A549 (cell line): Measurements from ENCODE around the gene NHEJ1. TPM values are rescaled to one million over a fixed set of nuclear protein-coding genes. Genes with fewer than 3 reads are reported as not detected.

Experiments
- ATAC-seq, 2 experiments: fragments of 200-7000 bp in 1 of 2; fragments of >200 bp in 1 of 2; cut with Nextera tagmentation in 1 of 2; cut with Tn5 transposase in 1 of 2; 3 replicates each; pipeline versions ENCODE4 v1.8.0 to v1.9.1; 2018 to 2020; ENCODE audit warnings: mild to moderate bottlenecking in 1 of 2, moderate library complexity in 1 of 2
- CTCF ChIA-PET: fragments of 300-600 bp; sonication (Branson Sonifier 250); formaldehyde crosslinking; extraction: SDS; loops from one replicate; lab custom pipeline; 2021; ENCODE audit warnings: antibody characterized with exemption, inconsistent platforms; lab: Yijun Ruan, JAX
- POLR2A ChIA-PET: fragments of 350-600 bp; formaldehyde crosslinking; extraction: SDS; loops from one replicate; lab custom pipeline; 2021; ENCODE audit warnings: antibody characterized with exemption, inconsistent platforms; lab: Yijun Ruan, JAX
- DNase-seq, 2 experiments: peaks; one replicate each; pipeline versions ENCODE4 v3.0.0 to v3.0.0-alpha.2; 2011 to 2016; ENCODE audit warnings: low read depth in 1 of 2, low spot score in 1 of 2
- FAIRE-seq: peaks from 2 replicates; lab custom pipeline; 2011; peaks lifted over from hg19 to GRCh38; lab: Jason Lieb, UNC
- H3K27ac ChIP-seq, 2 experiments: fragments of >200 bp; sonication (Bioruptor Twin); formaldehyde crosslinking; 3 replicates each; pipeline ENCODE4 v1.5.1; 2016 to 2017
- H3K4me1 ChIP-seq: fragments of >200 bp; sonication (Bioruptor Twin); formaldehyde crosslinking; 3 replicates; pipeline ENCODE4 v1.6.1; 2016
- H3K4me2 ChIP-seq: fragments of >200 bp; sonication (Bioruptor Twin); formaldehyde crosslinking; 3 replicates; pipeline ENCODE4 v1.6.1; 2016
- H3K4me3 ChIP-seq: fragments of >200 bp; sonication (Bioruptor Twin); formaldehyde crosslinking; 3 replicates; pipeline ENCODE4 v1.5.1; 2016
- H3K9me3 ChIP-seq: fragments of >200 bp; sonication (Bioruptor Twin); formaldehyde crosslinking; 3 replicates; pipeline ENCODE4 v1.6.1; 2016
- BHLHE40 ChIP-seq: IDR thresholded peaks from 2 replicates; pipeline ENCODE4 v1.6.1; 2012; ENCODE audit warnings: low read depth, low read length, inconsistent platforms
- CEBPB ChIP-seq, 2 experiments: fragments of >200 bp in 1 of 2; sonication (Bioruptor Twin) in 1 of 2; formaldehyde crosslinking in 1 of 2; IDR thresholded peaks; 2 replicates each; pipeline ENCODE4 v1.6.1; 2012 to 2016
- CHD2 ChIP-seq: fragments of 150-350 bp; IDR thresholded peaks from 2 replicates; pipeline ENCODE4 v1.6.1; 2014; ENCODE audit warnings: low read length; ENCODE audit not compliant: partially characterized antibody
- E2F6 ChIP-seq: IDR thresholded peaks from 2 replicates; pipeline ENCODE4 v1.6.1; 2012; ENCODE audit warnings: low read depth, borderline replicate concordance
- EHF ChIP-seq: fragments of 250-450 bp; sonication (Bioruptor Pico); IDR thresholded peaks from 2 replicates; pipeline ENCODE4 v1.5.0; 2020; ENCODE audit warnings: mild to moderate bottlenecking
- FOSB ChIP-seq: fragments of 250-450 bp; sonication (Bioruptor Pico); IDR thresholded peaks from 2 replicates; pipeline ENCODE4 v1.5.0; 2020; ENCODE audit warnings: mild to moderate bottlenecking, moderate library complexity
- FOSL2 ChIP-seq, 2 experiments: fragments of 450-650 bp in 1 of 2; fragments of >200 bp in 1 of 2; sonication (Bioruptor Twin) in 1 of 2; formaldehyde crosslinking; IDR thresholded peaks; 2 replicates each; pipeline versions ENCODE4 v1.5.0 to v1.6.1; 2016 to 2020; ENCODE audit warnings: mild to moderate bottlenecking in 1 of 2, moderate library complexity in 1 of 2
- HDAC2 ChIP-seq: fragments of 200-600 bp; sonication (generic); IDR thresholded peaks from 2 replicates; pipeline ENCODE4 v1.6.1; 2016
- HEYL ChIP-seq: fragments of 250-450 bp; sonication (Bioruptor Pico); IDR thresholded peaks from 2 replicates; pipeline ENCODE4 v1.8.0; 2021; ENCODE audit warnings: mild to moderate bottlenecking, moderate library complexity
- HOXA7 ChIP-seq: fragments of 250-450 bp; sonication (Bioruptor Pico); IDR thresholded peaks from 2 replicates; pipeline ENCODE4 v1.5.0; 2020; ENCODE audit warnings: mild to moderate bottlenecking, moderate library complexity
- HOXB13 ChIP-seq: fragments of 250-450 bp; sonication (Bioruptor Pico); IDR thresholded peaks from 2 replicates; pipeline ENCODE4 v1.5.0; 2020; ENCODE audit warnings: low read depth, mild to moderate bottlenecking, moderate library complexity
- HOXB5 ChIP-seq: fragments of 250-450 bp; sonication (Bioruptor Pico); IDR thresholded peaks from 2 replicates; pipeline ENCODE4 v1.5.0; 2020; ENCODE audit warnings: mild to moderate bottlenecking, moderate library complexity
- JUN ChIP-seq, 2 experiments: fragments of >200 bp; sonication (Bioruptor Twin); formaldehyde crosslinking; IDR thresholded peaks; 2 replicates in 1 of 2; 3 replicates in 1 of 2; pipeline ENCODE4 v1.6.1; 2016 to 2017
- KDM1A ChIP-seq: fragments of 200-600 bp; sonication (generic); IDR thresholded peaks from 2 replicates; pipeline ENCODE4 v1.6.1; 2016; ENCODE audit warnings: low read depth, mild to moderate bottlenecking
- KDM5A ChIP-seq: fragments of 200-600 bp; sonication (generic); IDR thresholded peaks from 2 replicates; pipeline ENCODE4 v1.6.1; 2016; ENCODE audit warnings: antibody characterized with exemption, mild to moderate bottlenecking
- MAFK ChIP-seq: fragments of 450-650 bp; IDR thresholded peaks from 2 replicates; pipeline ENCODE4 v1.6.1; 2014; ENCODE audit not compliant: partially characterized antibody
- MAZ ChIP-seq: fragments of 150-350 bp; IDR thresholded peaks from 2 replicates; pipeline ENCODE4 v1.6.1; 2014; ENCODE audit warnings: antibody characterized with exemption, low read depth, low read length, borderline replicate concordance
- NFE2L2 ChIP-seq: fragments of 150-350 bp; conservative IDR thresholded peaks from 2 replicates; pipeline ENCODE4 v1.6.1; 2014; ENCODE audit warnings: low read length
- PHF8 ChIP-seq: fragments of 200-600 bp; sonication (generic); IDR thresholded peaks from 2 replicates; pipeline ENCODE4 v1.6.1; 2016; ENCODE audit warnings: low read depth, mild to moderate bottlenecking, antibody characterized with exemption, moderate library complexity, borderline replicate concordance
- POLR2A ChIP-seq: IDR thresholded peaks from 2 replicates; pipeline ENCODE4 v1.6.1; 2012; ENCODE audit warnings: mild to moderate bottlenecking, low read length
- RCOR1 ChIP-seq: fragments of 150-350 bp; IDR thresholded peaks from 2 replicates; pipeline ENCODE4 v1.6.1; 2014; ENCODE audit warnings: antibody characterized with exemption, low read length, low read depth
- SMC3 ChIP-seq: fragments of >200 bp; sonication (Bioruptor Twin); formaldehyde crosslinking; IDR thresholded peaks from 3 replicates; pipeline ENCODE4 v1.6.1; 2018; ENCODE audit warnings: inconsistent platforms
- TFCP2L1 ChIP-seq: fragments of 250-450 bp; sonication (Bioruptor Pico); IDR thresholded peaks from 2 replicates; pipeline ENCODE4 v1.5.0; 2021; ENCODE audit warnings: mild to moderate bottlenecking
- TP53 ChIP-seq: fragments of 250-450 bp; sonication (Bioruptor Pico); IDR thresholded peaks from 2 replicates; pipeline ENCODE4 v1.5.0; 2021; ENCODE audit warnings: mild to moderate bottlenecking, moderate library complexity
- USF2 ChIP-seq: fragments of 450-650 bp; IDR thresholded peaks from 2 replicates; pipeline ENCODE4 v1.6.1; 2014; ENCODE audit warnings: antibody characterized with exemption
- WGBS: methylation state at CpG from one replicate; pipeline ENCODE4 v1.1.6; 2017; ENCODE audit errors: missing lambda C conversion rate; 5-methylcytosine and 5-hydroxymethylcytosine counted together
- polyA plus RNA-seq, 4 experiments: library from polyadenylated mRNA; depleted of rRNA in 3 of 4; stranded (reverse); fragments of >200 nt; fragmentation: RNase III in 1 of 4; extraction: RNeasy Plus Mini Kit Qiagen cat#74134 plus additional on column Dnase treatment in 1 of 4; gene quantifications; 2 replicates in 3 of 4; 3 replicates in 1 of 4; pipeline ENCODE4 v1.2.3, GENCODE V29; 2011 to 2017
- TF ChIP-seq, protein P1 (sequence below): fragments of >200 bp; sonication (Bioruptor Twin); formaldehyde crosslinking; IDR thresholded peaks from 3 replicates; pipeline ENCODE4 v1.6.1; 2016
- TF ChIP-seq, protein P2 (sequence below): fragments of >200 bp; sonication (Bioruptor Twin); formaldehyde crosslinking; IDR thresholded peaks from 3 replicates; pipeline ENCODE4 v1.5.1; 2016
- TF ChIP-seq, protein P3 (sequence below): IDR thresholded peaks from 2 replicates; pipeline ENCODE4 v1.6.1; 2012

The NHEJ1 gene
- polyA plus RNA-seq, 2 of the 4 experiments (the other 2 are of a cell fraction): 18.5 to 31.8 TPM

- FAIRE-seq (no peak), DNase-seq (peak; percentile 87 to 94), ATAC-seq (peak; percentile 83 to 88)
- peaks cover 15% of the 10 kb centered on the region for H3K4me1 ChIP-seq
- ChIA-PET POLR2A (interaction anchor here (2.5 kb wide), 1 partner anchor 29 kb away, joined by 12 read pairs; the partner anchor contains the start of gene ZFAND2B), CTCF (interaction anchor here (0.6 to 10.6 kb wide), 5 partner anchors 12 to 120 kb away, joined by 3 to 177 read pairs (median 8); no protein-coding TSS in a partner anchor)
- H3K4me3 ChIP-seq: peak within 1 kb of the TSS; percentile 84
- TF ChIP-seq USF2 (peak; percentile 99), JUN (IDR thresholded peaks at IDR 0.05) (peak; percentile 74 to 85), FOSL2 (IDR thresholded peaks at IDR 0.05) (peak; percentile 20; the same call in 1 of the 2 replicates), FOSL2 (CRISPR knock-in tag; IDR thresholded peaks at IDR 0.05) (peak; percentile 80), SMC3 (0 out of 3 replicates have a peak, but pooled peaks have one; percentile 12), FOSB (no peak), HOXB5 (CRISPR knock-in tag) (peak; percentile 81), HOXB13 (CRISPR knock-in tag) (no peak), TFCP2L1 (peak; percentile 67; the same call in 1 of the 2 replicates), NFE2L2 (no peak), PHF8 (peak; percentile 53; the same call in 1 of the 2 replicates), BHLHE40 (peak; percentile 74), MAZ (peak; percentile 12; the same call in 1 of the 2 replicates), KDM1A (no peak), POLR2A (peak; percentile 69; the same call in 1 of the 2 replicates)
- TF ChIP-seq, protein P1, sequence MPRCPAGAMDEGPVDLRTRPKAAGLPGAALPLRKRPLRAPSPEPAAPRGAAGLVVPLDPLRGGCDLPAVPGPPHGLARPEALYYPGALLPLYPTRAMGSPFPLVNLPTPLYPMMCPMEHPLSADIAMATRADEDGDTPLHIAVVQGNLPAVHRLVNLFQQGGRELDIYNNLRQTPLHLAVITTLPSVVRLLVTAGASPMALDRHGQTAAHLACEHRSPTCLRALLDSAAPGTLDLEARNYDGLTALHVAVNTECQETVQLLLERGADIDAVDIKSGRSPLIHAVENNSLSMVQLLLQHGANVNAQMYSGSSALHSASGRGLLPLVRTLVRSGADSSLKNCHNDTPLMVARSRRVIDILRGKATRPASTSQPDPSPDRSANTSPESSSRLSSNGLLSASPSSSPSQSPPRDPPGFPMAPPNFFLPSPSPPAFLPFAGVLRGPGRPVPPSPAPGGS: peak; percentile 77; the same call in 1 of the 3 replicates
- TF ChIP-seq, protein P2, sequence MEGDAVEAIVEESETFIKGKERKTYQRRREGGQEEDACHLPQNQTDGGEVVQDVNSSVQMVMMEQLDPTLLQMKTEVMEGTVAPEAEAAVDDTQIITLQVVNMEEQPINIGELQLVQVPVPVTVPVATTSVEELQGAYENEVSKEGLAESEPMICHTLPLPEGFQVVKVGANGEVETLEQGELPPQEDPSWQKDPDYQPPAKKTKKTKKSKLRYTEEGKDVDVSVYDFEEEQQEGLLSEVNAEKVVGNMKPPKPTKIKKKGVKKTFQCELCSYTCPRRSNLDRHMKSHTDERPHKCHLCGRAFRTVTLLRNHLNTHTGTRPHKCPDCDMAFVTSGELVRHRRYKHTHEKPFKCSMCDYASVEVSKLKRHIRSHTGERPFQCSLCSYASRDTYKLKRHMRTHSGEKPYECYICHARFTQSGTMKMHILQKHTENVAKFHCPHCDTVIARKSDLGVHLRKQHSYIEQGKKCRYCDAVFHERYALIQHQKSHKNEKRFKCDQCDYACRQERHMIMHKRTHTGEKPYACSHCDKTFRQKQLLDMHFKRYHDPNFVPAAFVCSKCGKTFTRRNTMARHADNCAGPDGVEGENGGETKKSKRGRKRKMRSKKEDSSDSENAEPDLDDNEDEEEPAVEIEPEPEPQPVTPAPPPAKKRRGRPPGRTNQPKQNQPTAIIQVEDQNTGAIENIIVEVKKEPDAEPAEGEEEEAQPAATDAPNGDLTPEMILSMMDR: peak; percentile 54
- TF ChIP-seq, protein P3, sequence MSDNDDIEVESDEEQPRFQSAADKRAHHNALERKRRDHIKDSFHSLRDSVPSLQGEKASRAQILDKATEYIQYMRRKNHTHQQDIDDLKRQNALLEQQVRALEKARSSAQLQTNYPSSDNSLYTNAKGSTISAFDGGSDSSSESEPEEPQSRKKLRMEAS: peak; percentile 74
- 3% methylated on average over 16 of the region's 67 CpGs for WGBS
- H3K4me2 ChIP-seq: peak within 1 kb of the TSS; percentile 97
- peak within 1 kb of the TSS; percentile 83 to 96 for H3K27ac ChIP-seq
- no peaks in the 10 kb centered on the region for H3K9me3 ChIP-seq
Measured at GRCh38 chr2:219177552-219178376, 17.1 kb upstream of the NHEJ1 start, which contains the start of gene RETREG2. TSS of gene RETREG2 (plus strand) at chr2:219178275. CDS start at chr2:219178353, 78 bp downstream.

- H3K27ac ChIP-seq: peak within 1 kb of the TSS; percentile 83 to 96
- FAIRE-seq (no peak), ATAC-seq (peak; percentile 78 to 89), DNase-seq (peak; percentile 55 to 86)
- POLR2A ChIA-PET: interaction anchor here (0.7 to 2.5 kb wide), 11 partner anchors 17 to 353 kb away, joined by 3 to 15 read pairs (median 4); partner anchors contain the start of genes ABCB6, DNAJB2, TUBA4A and ZFAND2B
- H3K9me3 ChIP-seq: no peaks in the 10 kb centered on the region
- peak within 1 kb of the TSS; percentile 84 for H3K4me3 ChIP-seq
- peak within 1 kb of the TSS; percentile 84 for H3K4me2 ChIP-seq
- CTCF ChIA-PET: interaction anchor here (0.7 to 10.6 kb wide), 12 partner anchors 12 to 212 kb away, joined by 3 to 177 read pairs (median 6); partner anchors contain the start of genes DNAJB2 and NHEJ1
- under 1% methylated on average over 26 of the region's 69 CpGs for WGBS
- H3K4me1 ChIP-seq: peaks cover 15% of the 10 kb centered on the region
- TF ChIP-seq, protein P3: peak; percentile 92
- TF ChIP-seq E2F6: peak; percentile 93
- no peak for TF ChIP-seq TP53
- no peak for TF ChIP-seq EHF (CRISPR knock-in tag)
- no peak for TF ChIP-seq MAFK
- no peak for TF ChIP-seq CEBPB (IDR thresholded peaks at IDR 0.05)
- 0 out of 2 replicates have a peak, but pooled peaks have one; percentile 26 for TF ChIP-seq RCOR1
- TF ChIP-seq CHD2: no peak
- TF ChIP-seq, protein P1: peak; percentile 55; the same call in 1 of the 3 replicates
- no peak for TF ChIP-seq SMC3
- TF ChIP-seq HDAC2: no peak
- no peak for TF ChIP-seq HEYL (CRISPR knock-in tag)
- TF ChIP-seq HOXA7: no peak
- no peak for TF ChIP-seq KDM5A
- peak; percentile 77 for TF ChIP-seq POLR2A
Measured at GRCh38 chr2:219176818-219177551, 16.4 kb upstream of the NHEJ1 start, which contains the start of gene CNPPD1. TSS of gene CNPPD1 (minus strand) at chr2:219176925. CDS start at chr2:219176828, 97 bp downstream.
